ENCODE results near the gene NGEF. TPM values are rescaled to one million over a fixed set of nuclear protein-coding genes. Genes with fewer than 3 reads are reported as not detected.
A peak's percentile ranks its signal among the peaks of the same experiment; 100 is the strongest.

NGEF gene
- total RNA-seq, 1 experiment from 2014 or later, result 1.9 TPM

DNA sequence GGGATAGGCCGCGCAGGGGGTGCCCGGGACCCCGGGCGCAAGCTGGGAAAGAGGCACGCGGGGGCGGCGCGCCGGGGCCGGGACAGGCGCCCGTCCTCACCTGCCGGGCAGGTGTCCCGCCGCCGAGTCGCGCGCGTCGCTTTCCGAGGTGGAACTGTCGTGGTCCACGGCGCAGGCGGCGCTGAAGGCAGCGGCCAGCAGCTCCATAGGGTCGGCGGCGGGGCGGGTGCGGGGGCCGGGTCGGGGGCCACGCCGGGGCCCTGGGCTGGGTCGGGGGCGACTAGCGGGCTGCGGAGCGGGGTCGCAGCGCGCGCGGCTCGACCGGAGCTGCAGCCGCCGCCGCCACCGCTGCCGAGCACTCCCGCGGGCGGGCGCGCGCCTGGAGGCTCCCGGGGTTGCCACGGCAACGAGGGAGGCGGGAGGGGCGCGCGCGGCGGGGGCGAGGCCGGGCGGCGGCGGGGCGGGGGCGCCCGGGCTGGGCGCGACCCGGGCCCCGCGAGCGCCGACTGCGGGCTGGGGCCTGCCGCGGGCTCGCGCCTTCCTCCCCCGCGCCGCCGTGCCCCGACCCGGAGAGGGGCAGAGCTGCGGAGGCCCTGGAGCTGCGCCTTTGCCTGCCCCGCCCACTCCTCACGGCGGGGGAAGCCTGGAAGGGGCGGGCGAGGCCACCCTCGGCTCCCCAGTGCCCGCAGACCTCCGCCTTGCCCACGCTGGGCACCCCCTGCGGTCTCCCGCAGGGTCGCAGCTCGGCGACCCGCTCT is 85.1 kb downstream of the NGEF start:
- H2BK5ac ChIP-seq (ENCODE audit: insufficient read length, low read length), result no peak overlapping the region
- TF ChIP-seq, protein P1, sequence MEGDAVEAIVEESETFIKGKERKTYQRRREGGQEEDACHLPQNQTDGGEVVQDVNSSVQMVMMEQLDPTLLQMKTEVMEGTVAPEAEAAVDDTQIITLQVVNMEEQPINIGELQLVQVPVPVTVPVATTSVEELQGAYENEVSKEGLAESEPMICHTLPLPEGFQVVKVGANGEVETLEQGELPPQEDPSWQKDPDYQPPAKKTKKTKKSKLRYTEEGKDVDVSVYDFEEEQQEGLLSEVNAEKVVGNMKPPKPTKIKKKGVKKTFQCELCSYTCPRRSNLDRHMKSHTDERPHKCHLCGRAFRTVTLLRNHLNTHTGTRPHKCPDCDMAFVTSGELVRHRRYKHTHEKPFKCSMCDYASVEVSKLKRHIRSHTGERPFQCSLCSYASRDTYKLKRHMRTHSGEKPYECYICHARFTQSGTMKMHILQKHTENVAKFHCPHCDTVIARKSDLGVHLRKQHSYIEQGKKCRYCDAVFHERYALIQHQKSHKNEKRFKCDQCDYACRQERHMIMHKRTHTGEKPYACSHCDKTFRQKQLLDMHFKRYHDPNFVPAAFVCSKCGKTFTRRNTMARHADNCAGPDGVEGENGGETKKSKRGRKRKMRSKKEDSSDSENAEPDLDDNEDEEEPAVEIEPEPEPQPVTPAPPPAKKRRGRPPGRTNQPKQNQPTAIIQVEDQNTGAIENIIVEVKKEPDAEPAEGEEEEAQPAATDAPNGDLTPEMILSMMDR (conservative IDR thresholded peaks at IDR 0.05), result no peak
- no peak overlapping the region for H2BK15ac ChIP-seq (ENCODE audit: low read depth, low read length)
- H3T11ph ChIP-seq (ENCODE audit: low read length), result no peak overlapping the region
- no peak overlapping the region for H2BK120ac ChIP-seq (ENCODE audit: low read depth, low read length, poor library complexity, severe bottlenecking)
- no peak overlapping the region for H4K5ac ChIP-seq (ENCODE audit: insufficient read length, low read depth, low read length)
- no peak overlapping the region for H3K9ac ChIP-seq (ENCODE audit: extremely low read depth, insufficient read length, low read length)
- peaks cover 25 to 30% of the 10 kb centered on the region in 2 experiments for H3K4me1 Mint-ChIP-seq
- no peak overlapping the region for H3K23ac ChIP-seq (ENCODE audit: insufficient read length, low read depth, low read length)
- H3K9me3 Mint-ChIP-seq, result peaks cover 0 to 5% of the 10 kb centered on the region in 2 experiments; a peak in 1 of 5 replicates
- H3K23me2 ChIP-seq (ENCODE audit: insufficient read length, low read depth, low read length, poor library complexity, severe bottlenecking), result peaks cover 12% of the 10 kb centered on the region
- H2AFZ ChIP-seq (ENCODE audit: low read length), result no peak overlapping the region
- no peak overlapping the region for H3K18ac ChIP-seq (ENCODE audit: insufficient read length, low read depth, low read length)
- no peak overlapping the region for H2AK5ac ChIP-seq (ENCODE audit: insufficient read length, low read length)
- H4K91ac ChIP-seq (ENCODE audit: insufficient read length, low read depth, low read length), result no peak overlapping the region
- peaks cover 90% of the 10 kb centered on the region for H3K27me3 Mint-ChIP-seq (ENCODE audit: low read depth)
- no peak overlapping the region for H2BK20ac ChIP-seq (ENCODE audit: low read depth, low read length, poor library complexity, severe bottlenecking)
- no peak overlapping the region for H3K56ac ChIP-seq (ENCODE audit: insufficient read length, low read depth, low read length)
- no peak overlapping the region for H3K27ac Mint-ChIP-seq
- no peak overlapping the region for H4K8ac ChIP-seq (replicated peaks; ENCODE audit: insufficient read length, low read depth, low read length)
- no peak overlapping the region; the same call in 1 of the 2 replicates for H3K14ac ChIP-seq (ENCODE audit: insufficient read depth, low read length)
- peak overlapping the region; percentile 86 for H3K4me2 ChIP-seq (ENCODE audit: insufficient read depth, insufficient read length, low read length)
- no peak overlapping the region for H2BK12ac ChIP-seq (ENCODE audit: insufficient read length, low read depth, low read length)
- H3K4me1 ChIP-seq (ENCODE audit: insufficient read depth, low read length), result no peaks in the 10 kb centered on the region
- no peak overlapping the region for H3K27ac ChIP-seq (ENCODE audit: insufficient read length, low read depth, low read length)
- H3K27me3 ChIP-seq (ENCODE audit: insufficient read depth, low read length), result peaks cover 35% of the 10 kb centered on the region
- no peaks in the 10 kb centered on the region for H3K36me3 Mint-ChIP-seq (ENCODE audit: insufficient read depth in 1 of 3, low read depth in 3 of 3)
- WGBS (ENCODE audit: extremely low coverage, insufficient read length, low lambda C conversion rate), result no CpG with 5 or more reads among the region's 114 CpGs
- no peaks in the 10 kb centered on the region for H4K20me1 ChIP-seq (ENCODE audit: control insufficient read depth, insufficient read depth, insufficient read length)
- no peak overlapping the region for H3K4ac ChIP-seq (ENCODE audit: low read depth, low read length)
- H3K79me1 ChIP-seq (ENCODE audit: insufficient read depth, low read depth, low read length, poor library complexity, severe bottlenecking), result no peaks in the 10 kb centered on the region
- DNase-seq, result no peak
- H3K79me2 ChIP-seq (ENCODE audit: insufficient read depth, low read length), result no peaks in the 10 kb centered on the region
- no peaks in the 10 kb centered on the region for H3K9me3 ChIP-seq (ENCODE audit: control insufficient read depth, low read depth, low read length)
- H3K4me3 Mint-ChIP-seq, result peak overlapping the region; percentile 61 to 80

Data from H9 (cell line).